ENCODE results near the gene MECP2.

- TF ChIP-seq, protein P1, sequence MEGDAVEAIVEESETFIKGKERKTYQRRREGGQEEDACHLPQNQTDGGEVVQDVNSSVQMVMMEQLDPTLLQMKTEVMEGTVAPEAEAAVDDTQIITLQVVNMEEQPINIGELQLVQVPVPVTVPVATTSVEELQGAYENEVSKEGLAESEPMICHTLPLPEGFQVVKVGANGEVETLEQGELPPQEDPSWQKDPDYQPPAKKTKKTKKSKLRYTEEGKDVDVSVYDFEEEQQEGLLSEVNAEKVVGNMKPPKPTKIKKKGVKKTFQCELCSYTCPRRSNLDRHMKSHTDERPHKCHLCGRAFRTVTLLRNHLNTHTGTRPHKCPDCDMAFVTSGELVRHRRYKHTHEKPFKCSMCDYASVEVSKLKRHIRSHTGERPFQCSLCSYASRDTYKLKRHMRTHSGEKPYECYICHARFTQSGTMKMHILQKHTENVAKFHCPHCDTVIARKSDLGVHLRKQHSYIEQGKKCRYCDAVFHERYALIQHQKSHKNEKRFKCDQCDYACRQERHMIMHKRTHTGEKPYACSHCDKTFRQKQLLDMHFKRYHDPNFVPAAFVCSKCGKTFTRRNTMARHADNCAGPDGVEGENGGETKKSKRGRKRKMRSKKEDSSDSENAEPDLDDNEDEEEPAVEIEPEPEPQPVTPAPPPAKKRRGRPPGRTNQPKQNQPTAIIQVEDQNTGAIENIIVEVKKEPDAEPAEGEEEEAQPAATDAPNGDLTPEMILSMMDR (IDR thresholded peaks at IDR 0.05) = no peak
- TF ChIP-seq POLR2A (IDR thresholded peaks at IDR 0.05; ENCODE audit: low read depth) (no peak), POLR2AphosphoS5 (IDR thresholded peaks at IDR 0.05) (no peak), EP300 (IDR thresholded peaks at IDR 0.05) (no peak)
Observed at GRCh38 chrX:154093965-154094364, 3.6 kb downstream of the MECP2 start.

Measured in esophagus muscularis mucosa (tissue), 4 donors.